ENCODE data around the gene STX7. TPM values are rescaled to one million over a fixed set of nuclear protein-coding genes. Genes with fewer than 3 reads are reported as not detected.
A peak's percentile ranks its signal among the peaks of the same experiment; 100 is the strongest.

STX7 gene
- total RNA-seq, 1 experiment from 2014 or later, result 25.6 TPM

- TF ChIP-seq, protein P1, sequence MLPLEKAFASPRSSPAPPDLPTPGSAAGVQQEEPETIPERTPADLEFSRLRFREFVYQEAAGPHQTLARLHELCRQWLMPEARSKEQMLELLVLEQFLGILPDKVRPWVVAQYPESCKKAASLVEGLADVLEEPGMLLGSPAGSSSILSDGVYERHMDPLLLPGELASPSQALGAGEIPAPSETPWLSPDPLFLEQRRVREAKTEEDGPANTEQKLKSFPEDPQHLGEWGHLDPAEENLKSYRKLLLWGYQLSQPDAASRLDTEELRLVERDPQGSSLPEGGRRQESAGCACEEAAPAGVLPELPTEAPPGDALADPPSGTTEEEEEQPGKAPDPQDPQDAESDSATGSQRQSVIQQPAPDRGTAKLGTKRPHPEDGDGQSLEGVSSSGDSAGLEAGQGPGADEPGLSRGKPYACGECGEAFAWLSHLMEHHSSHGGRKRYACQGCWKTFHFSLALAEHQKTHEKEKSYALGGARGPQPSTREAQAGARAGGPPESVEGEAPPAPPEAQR (CRISPR knock-in tag; IDR thresholded peaks at IDR 0.05), result no peak
- no peak for TF ChIP-seq CDX4 (CRISPR knock-in tag; IDR thresholded peaks at IDR 0.05; ENCODE audit: borderline replicate concordance)
- TF ChIP-seq EMX1 (CRISPR knock-in tag; IDR thresholded peaks at IDR 0.05), result no peak
- TF ChIP-seq, protein P2, sequence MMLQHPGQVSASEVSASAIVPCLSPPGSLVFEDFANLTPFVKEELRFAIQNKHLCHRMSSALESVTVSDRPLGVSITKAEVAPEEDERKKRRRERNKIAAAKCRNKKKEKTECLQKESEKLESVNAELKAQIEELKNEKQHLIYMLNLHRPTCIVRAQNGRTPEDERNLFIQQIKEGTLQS (CRISPR knock-in tag; conservative IDR thresholded peaks at IDR 0.05), result no peak
- TF ChIP-seq ZNF281 (CRISPR knock-in tag; IDR thresholded peaks at IDR 0.05), result no peak
- no peak for TF ChIP-seq CREM (CRISPR knock-in tag; IDR thresholded peaks at IDR 0.05)
- no peak for TF ChIP-seq ELF4 (CRISPR knock-in tag; IDR thresholded peaks at IDR 0.05; ENCODE audit: low read depth)
- no peak for TF ChIP-seq ZNF396 (CRISPR knock-in tag; IDR thresholded peaks at IDR 0.05; ENCODE audit: borderline replicate concordance)
These were observed 22.9 kb downstream of the STX7 start (continued) for GRCh38 chr6:132490024-132490423.

DNA sequence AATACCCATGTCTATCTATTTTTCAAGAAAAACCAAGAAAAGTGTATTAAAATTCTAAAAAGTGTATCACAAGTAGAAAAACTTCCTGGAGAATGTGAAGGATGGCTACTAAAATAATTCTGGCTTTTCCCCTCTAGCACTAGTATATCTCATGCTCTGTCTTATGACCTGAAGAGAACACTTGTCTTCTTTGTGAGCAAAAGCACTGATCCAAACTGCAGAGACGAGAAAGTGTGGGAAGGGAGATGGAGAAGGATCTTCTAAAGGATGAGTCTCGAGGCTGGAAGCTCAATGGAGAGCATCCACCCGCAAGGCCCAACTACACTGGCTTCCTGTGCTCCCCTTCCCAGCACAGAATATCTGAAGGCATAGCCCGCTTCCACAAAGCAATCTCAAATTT lies 23.5 kb downstream of the STX7 start:
- Mint-ChIP-seq H3K27ac (peak overlapping the region; percentile 19), H3K27me3 (ENCODE audit: low read depth) (no peaks in the 10 kb centered on the region), H3K4me3 (no peak overlapping the region), H3K9me3 (peaks cover 11% of the 10 kb centered on the region), H3K4me1 (no peaks in the 10 kb centered on the region), H3K36me3 (peaks cover 6% of the 10 kb centered on the region)
- ChIA-PET CTCF (interaction anchor here (1.2 to 1.9 kb wide), 3 partner anchors 24 to 209 kb away, joined by 3 to 9 read pairs (median 4); partner anchors contain the start of gene STX7), POLR2A (interaction anchor here (0.6 kb wide), 1 partner anchor 440 kb away, joined by 3 read pairs; no protein-coding TSS in a partner anchor)
- ATAC-seq (no peak), DNase-seq (ENCODE audit: low spot score) (no peak)
- no peak for TF ChIP-seq TEAD1 (CRISPR knock-in tag; IDR thresholded peaks at IDR 0.05)
- no peak for TF ChIP-seq JUN (CRISPR knock-in tag; IDR thresholded peaks at IDR 0.05)
- TF ChIP-seq RELA (CRISPR knock-in tag; IDR thresholded peaks at IDR 0.05; ENCODE audit: borderline replicate concordance), result no peak
- TF ChIP-seq ZNF416 (CRISPR knock-in tag; IDR thresholded peaks at IDR 0.05), result no peak
- TF ChIP-seq E2F5 (CRISPR knock-in tag; IDR thresholded peaks at IDR 0.05), result no peak
- TF ChIP-seq, protein P3, sequence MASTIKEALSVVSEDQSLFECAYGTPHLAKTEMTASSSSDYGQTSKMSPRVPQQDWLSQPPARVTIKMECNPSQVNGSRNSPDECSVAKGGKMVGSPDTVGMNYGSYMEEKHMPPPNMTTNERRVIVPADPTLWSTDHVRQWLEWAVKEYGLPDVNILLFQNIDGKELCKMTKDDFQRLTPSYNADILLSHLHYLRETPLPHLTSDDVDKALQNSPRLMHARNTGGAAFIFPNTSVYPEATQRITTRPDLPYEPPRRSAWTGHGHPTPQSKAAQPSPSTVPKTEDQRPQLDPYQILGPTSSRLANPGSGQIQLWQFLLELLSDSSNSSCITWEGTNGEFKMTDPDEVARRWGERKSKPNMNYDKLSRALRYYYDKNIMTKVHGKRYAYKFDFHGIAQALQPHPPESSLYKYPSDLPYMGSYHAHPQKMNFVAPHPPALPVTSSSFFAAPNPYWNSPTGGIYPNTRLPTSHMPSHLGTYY (CRISPR knock-in tag; IDR thresholded peaks at IDR 0.05), result no peak
- no peak for TF ChIP-seq OVOL2 (CRISPR knock-in tag; IDR thresholded peaks at IDR 0.05; ENCODE audit: borderline replicate concordance)
- no peak for TF ChIP-seq MYBL2 (CRISPR knock-in tag; IDR thresholded peaks at IDR 0.05)
- no peak for TF ChIP-seq FOXP1 (CRISPR knock-in tag; IDR thresholded peaks at IDR 0.05; ENCODE audit: borderline replicate concordance)
- TF ChIP-seq, protein P2 (CRISPR knock-in tag; conservative IDR thresholded peaks at IDR 0.05), result no peak
- TF ChIP-seq ZNF232 (CRISPR knock-in tag; IDR thresholded peaks at IDR 0.05), result no peak
- TF ChIP-seq, protein P4, sequence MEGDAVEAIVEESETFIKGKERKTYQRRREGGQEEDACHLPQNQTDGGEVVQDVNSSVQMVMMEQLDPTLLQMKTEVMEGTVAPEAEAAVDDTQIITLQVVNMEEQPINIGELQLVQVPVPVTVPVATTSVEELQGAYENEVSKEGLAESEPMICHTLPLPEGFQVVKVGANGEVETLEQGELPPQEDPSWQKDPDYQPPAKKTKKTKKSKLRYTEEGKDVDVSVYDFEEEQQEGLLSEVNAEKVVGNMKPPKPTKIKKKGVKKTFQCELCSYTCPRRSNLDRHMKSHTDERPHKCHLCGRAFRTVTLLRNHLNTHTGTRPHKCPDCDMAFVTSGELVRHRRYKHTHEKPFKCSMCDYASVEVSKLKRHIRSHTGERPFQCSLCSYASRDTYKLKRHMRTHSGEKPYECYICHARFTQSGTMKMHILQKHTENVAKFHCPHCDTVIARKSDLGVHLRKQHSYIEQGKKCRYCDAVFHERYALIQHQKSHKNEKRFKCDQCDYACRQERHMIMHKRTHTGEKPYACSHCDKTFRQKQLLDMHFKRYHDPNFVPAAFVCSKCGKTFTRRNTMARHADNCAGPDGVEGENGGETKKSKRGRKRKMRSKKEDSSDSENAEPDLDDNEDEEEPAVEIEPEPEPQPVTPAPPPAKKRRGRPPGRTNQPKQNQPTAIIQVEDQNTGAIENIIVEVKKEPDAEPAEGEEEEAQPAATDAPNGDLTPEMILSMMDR (IDR thresholded peaks at IDR 0.05), result no peak
- TF ChIP-seq, protein P5, sequence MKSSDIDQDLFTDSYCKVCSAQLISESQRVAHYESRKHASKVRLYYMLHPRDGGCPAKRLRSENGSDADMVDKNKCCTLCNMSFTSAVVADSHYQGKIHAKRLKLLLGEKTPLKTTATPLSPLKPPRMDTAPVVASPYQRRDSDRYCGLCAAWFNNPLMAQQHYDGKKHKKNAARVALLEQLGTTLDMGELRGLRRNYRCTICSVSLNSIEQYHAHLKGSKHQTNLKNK (CRISPR knock-in tag; IDR thresholded peaks at IDR 0.05), result no peak
- TF ChIP-seq GABPB1 (CRISPR knock-in tag; IDR thresholded peaks at IDR 0.05), result no peak
- TF ChIP-seq SMAD4 (CRISPR knock-in tag; IDR thresholded peaks at IDR 0.05), result no peak
- TF ChIP-seq ZNF219 (CRISPR knock-in tag; IDR thresholded peaks at IDR 0.05; ENCODE audit: borderline replicate concordance), result no peak
- no peak for TF ChIP-seq NR1H2 (CRISPR knock-in tag; IDR thresholded peaks at IDR 0.05)
- no peak for TF ChIP-seq PREB (CRISPR knock-in tag; IDR thresholded peaks at IDR 0.05; ENCODE audit: borderline replicate concordance)
- no peak for TF ChIP-seq PRRX2 (CRISPR knock-in tag; IDR thresholded peaks at IDR 0.05)
- no peak for TF ChIP-seq TP53 (CRISPR knock-in tag; IDR thresholded peaks at IDR 0.05)

Data from WTC11 (cell line).